ENCODE measurements around the gene TAS1R1. TPM values are rescaled to one million over a fixed set of nuclear protein-coding genes. Genes with fewer than 3 reads are reported as not detected.
A peak's percentile ranks its signal among the peaks of the same experiment; 100 is the strongest.

Gene TAS1R1
- total and polyA plus RNA-seq, 9 of the 15 experiments (the other 6 are each of a cell fraction or from before 2014, with no cell fraction given), result 0.06 TPM; not detected in 8

DNA sequence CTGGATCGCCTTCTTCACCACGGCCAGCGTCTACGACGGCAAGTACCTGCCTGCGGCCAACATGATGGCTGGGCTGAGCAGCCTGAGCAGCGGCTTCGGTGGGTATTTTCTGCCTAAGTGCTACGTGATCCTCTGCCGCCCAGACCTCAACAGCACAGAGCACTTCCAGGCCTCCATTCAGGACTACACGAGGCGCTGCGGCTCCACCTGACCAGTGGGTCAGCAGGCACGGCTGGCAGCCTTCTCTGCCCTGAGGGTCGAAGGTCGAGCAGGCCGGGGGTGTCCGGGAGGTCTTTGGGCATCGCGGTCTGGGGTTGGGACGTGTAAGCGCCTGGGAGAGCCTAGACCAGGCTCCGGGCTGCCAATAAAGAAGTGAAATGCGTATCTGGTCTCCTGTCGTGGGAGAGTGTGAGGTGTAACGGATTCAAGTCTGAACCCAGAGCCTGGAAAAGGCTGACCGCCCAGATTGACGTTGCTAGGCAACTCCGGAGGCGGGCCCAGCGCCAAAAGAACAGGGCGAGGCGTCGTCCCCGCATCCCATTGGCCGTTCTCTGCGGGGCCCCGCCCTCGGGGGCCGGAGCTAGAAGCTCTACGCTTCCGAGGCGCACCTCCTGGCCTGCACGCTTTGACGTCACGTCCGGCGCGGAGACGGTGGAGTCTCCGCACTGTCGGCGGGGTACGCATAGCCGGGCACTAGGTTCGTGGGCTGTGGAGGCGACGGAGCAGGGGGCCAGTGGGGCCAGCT lies 24.4 kb downstream of the TAS1R1 start, which contains the start of gene ZBTB48 (continued):
- TF ChIP-seq RERE (CRISPR knock-in tag; IDR thresholded peaks at IDR 0.05; ENCODE audit: borderline replicate concordance) (no peak), TEAD4 (IDR thresholded peaks at IDR 0.05; ENCODE audit: low read length) (no peak), TEAD4 (CRISPR knock-in tag; IDR thresholded peaks at IDR 0.05; ENCODE audit: borderline replicate concordance) (0 out of 2 replicates have a peak, but pooled peaks have one; percentile 2), THRAP3 (IDR thresholded peaks at IDR 0.05; ENCODE audit: borderline replicate concordance) (no peak), ZBTB17 (CRISPR knock-in tag; IDR thresholded peaks at IDR 0.05) (no peak), SMARCE1 (IDR thresholded peaks at IDR 0.05) (no peak), MTA3 (IDR thresholded peaks at IDR 0.05; ENCODE audit: borderline replicate concordance) (0 out of 2 replicates have a peak, but pooled peaks have one; percentile 35), ZBTB7A (IDR thresholded peaks at IDR 0.05; ENCODE audit: borderline replicate concordance, control insufficient read depth, low read depth, low read length) (0 out of 2 replicates have a peak, but pooled peaks have one; percentile 13), BMI1 (IDR thresholded peaks at IDR 0.05; ENCODE audit: low read length) (peak; percentile 69; the same call in 1 of the 2 replicates), CBX2 (IDR thresholded peaks at IDR 0.05; ENCODE audit: insufficient read depth, low read length, poor library complexity, severe bottlenecking) (no peak), CREM (IDR thresholded peaks at IDR 0.05; ENCODE audit: low read depth) (peak; percentile 99), MED1 (CRISPR knock-in tag; IDR thresholded peaks at IDR 0.05; ENCODE audit: borderline replicate concordance) (no peak), SMAD1 (IDR thresholded peaks at IDR 0.05; ENCODE audit: low read depth, low read length, partially characterized antibody) (peak; percentile 73), ZNF253 (CRISPR knock-in tag; conservative IDR thresholded peaks at IDR 0.05) (no peak)
- TF ChIP-seq, protein P1, sequence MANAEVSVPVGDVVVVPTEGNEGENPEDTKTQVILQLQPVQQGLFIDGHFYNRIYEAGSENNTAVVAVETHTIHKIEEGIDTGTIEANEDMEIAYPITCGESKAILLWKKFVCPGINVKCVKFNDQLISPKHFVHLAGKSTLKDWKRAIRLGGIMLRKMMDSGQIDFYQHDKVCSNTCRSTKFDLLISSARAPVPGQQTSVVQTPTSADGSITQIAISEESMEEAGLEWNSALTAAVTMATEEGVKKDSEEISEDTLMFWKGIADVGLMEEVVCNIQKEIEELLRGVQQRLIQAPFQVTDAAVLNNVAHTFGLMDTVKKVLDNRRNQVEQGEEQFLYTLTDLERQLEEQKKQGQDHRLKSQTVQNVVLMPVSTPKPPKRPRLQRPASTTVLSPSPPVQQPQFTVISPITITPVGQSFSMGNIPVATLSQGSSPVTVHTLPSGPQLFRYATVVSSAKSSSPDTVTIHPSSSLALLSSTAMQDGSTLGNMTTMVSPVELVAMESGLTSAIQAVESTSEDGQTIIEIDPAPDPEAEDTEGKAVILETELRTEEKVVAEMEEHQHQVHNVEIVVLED (CRISPR knock-in tag; IDR thresholded peaks at IDR 0.05), result peak; percentile 83
- TF ChIP-seq, protein P2, sequence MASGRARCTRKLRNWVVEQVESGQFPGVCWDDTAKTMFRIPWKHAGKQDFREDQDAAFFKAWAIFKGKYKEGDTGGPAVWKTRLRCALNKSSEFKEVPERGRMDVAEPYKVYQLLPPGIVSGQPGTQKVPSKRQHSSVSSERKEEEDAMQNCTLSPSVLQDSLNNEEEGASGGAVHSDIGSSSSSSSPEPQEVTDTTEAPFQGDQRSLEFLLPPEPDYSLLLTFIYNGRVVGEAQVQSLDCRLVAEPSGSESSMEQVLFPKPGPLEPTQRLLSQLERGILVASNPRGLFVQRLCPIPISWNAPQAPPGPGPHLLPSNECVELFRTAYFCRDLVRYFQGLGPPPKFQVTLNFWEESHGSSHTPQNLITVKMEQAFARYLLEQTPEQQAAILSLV (tag; IDR thresholded peaks at IDR 0.05), result no peak
- TF ChIP-seq, protein P3, sequence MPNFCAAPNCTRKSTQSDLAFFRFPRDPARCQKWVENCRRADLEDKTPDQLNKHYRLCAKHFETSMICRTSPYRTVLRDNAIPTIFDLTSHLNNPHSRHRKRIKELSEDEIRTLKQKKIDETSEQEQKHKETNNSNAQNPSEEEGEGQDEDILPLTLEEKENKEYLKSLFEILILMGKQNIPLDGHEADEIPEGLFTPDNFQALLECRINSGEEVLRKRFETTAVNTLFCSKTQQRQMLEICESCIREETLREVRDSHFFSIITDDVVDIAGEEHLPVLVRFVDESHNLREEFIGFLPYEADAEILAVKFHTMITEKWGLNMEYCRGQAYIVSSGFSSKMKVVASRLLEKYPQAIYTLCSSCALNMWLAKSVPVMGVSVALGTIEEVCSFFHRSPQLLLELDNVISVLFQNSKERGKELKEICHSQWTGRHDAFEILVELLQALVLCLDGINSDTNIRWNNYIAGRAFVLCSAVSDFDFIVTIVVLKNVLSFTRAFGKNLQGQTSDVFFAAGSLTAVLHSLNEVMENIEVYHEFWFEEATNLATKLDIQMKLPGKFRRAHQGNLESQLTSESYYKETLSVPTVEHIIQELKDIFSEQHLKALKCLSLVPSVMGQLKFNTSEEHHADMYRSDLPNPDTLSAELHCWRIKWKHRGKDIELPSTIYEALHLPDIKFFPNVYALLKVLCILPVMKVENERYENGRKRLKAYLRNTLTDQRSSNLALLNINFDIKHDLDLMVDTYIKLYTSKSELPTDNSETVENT (CRISPR knock-in tag; IDR thresholded peaks at IDR 0.05), result no peak
